Measurements from ENCODE around the gene MSRB3.

DNA sequence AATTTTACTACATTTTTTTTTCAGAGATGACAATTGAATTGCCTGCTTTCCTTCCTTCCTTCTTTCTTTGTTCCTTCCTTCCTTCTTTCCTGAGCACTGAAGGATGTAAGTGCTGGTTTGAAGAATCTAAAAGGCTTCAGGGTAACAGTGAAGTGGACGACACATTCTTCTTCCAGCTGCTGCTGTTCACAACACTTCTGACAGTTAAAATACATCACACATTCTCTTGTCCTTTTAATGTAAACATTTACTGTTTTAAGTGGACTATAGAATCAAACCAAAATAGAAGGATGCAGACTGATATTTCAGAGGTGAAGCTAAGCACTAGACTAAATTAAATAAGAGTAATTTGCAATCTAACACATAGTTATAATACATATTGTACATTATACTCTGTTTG lies 151.5 kb downstream of the MSRB3 start:
- TF ChIP-seq, protein P1, sequence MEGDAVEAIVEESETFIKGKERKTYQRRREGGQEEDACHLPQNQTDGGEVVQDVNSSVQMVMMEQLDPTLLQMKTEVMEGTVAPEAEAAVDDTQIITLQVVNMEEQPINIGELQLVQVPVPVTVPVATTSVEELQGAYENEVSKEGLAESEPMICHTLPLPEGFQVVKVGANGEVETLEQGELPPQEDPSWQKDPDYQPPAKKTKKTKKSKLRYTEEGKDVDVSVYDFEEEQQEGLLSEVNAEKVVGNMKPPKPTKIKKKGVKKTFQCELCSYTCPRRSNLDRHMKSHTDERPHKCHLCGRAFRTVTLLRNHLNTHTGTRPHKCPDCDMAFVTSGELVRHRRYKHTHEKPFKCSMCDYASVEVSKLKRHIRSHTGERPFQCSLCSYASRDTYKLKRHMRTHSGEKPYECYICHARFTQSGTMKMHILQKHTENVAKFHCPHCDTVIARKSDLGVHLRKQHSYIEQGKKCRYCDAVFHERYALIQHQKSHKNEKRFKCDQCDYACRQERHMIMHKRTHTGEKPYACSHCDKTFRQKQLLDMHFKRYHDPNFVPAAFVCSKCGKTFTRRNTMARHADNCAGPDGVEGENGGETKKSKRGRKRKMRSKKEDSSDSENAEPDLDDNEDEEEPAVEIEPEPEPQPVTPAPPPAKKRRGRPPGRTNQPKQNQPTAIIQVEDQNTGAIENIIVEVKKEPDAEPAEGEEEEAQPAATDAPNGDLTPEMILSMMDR (IDR thresholded peaks at IDR 0.05; ENCODE audit: control extremely low read depth in 1 of 3, insufficient read depth in 1 of 3, low read depth in 1 of 3, low read length in 3 of 3): no peak
- TF ChIP-seq POLR2A (IDR thresholded peaks at IDR 0.05; ENCODE audit: control extremely low read depth in 1 of 2, low read depth in 2 of 2, low read length in 2 of 2) (no peak), EP300 (IDR thresholded peaks at IDR 0.05; ENCODE audit: borderline replicate concordance in 1 of 2, low read depth in 2 of 2, low read length in 2 of 2) (no peak), ZNF274 (IDR thresholded peaks at IDR 0.05; ENCODE audit: borderline replicate concordance, extremely low read depth, low read length) (no peak), EZH2 (IDR thresholded peaks at IDR 0.05; ENCODE audit: low read depth, low read length, severe bottlenecking) (no peak), RAD21 (IDR thresholded peaks at IDR 0.05 in 1 of 2, conservative IDR thresholded peaks at IDR 0.05 in 1 of 2; ENCODE audit: low read depth in 2 of 2, low read length in 2 of 2) (no peak), POLR2AphosphoS5 (IDR thresholded peaks at IDR 0.05; ENCODE audit: low read depth, low read length) (no peak), CEBPB (IDR thresholded peaks at IDR 0.05; ENCODE audit: low read depth, low read length) (no peak), YY1 (IDR thresholded peaks at IDR 0.05; ENCODE audit: low read depth, low read length) (no peak)
